ENCODE results near the gene GPAT2. TPM values are rescaled to one million over a fixed set of nuclear protein-coding genes. Genes with fewer than 3 reads are reported as not detected.

Gene GPAT2
- total and polyA plus RNA-seq, 2 of the 8 experiments (the other 6 are each of a cell fraction or from before 2014, with no cell fraction given) = 0.26 to 0.63 TPM

- TF ChIP-seq CHD7 (IDR thresholded peaks at IDR 0.05; ENCODE audit: insufficient replicate concordance, low read length) (no peak), GABPA (IDR thresholded peaks at IDR 0.05; ENCODE audit: borderline replicate concordance, insufficient read depth, low read length) (no peak), RXRA (IDR thresholded peaks at IDR 0.05; ENCODE audit: insufficient read depth, low read depth, low read length) (no peak), JUN (IDR thresholded peaks at IDR 0.05; ENCODE audit: low read depth, low read length) (no peak), NANOG (IDR thresholded peaks at IDR 0.05; ENCODE audit: insufficient read depth, low read depth, low read length, poor library complexity, severe bottlenecking) (no peak), EGR1 (IDR thresholded peaks at IDR 0.05; ENCODE audit: borderline replicate concordance, low read depth, low read length) (no peak), POLR2A (IDR thresholded peaks at IDR 0.05; ENCODE audit: control extremely low read depth in 1 of 2, low read depth in 2 of 2, low read length in 2 of 2) (no peak), CHD2 (IDR thresholded peaks at IDR 0.05; ENCODE audit: low read length) (no peak), TAF7 (optimal IDR thresholded peaks at IDR 0.05; ENCODE audit: borderline replicate concordance, low read depth, low read length) (no peak), KDM1A (IDR thresholded peaks at IDR 0.05; ENCODE audit: borderline replicate concordance, low read length) (no peak), HDAC6 (IDR thresholded peaks at IDR 0.05; ENCODE audit: low read depth, low read length) (no peak), SUZ12 (IDR thresholded peaks at IDR 0.05; ENCODE audit: low read length) (no peak), YY1 (IDR thresholded peaks at IDR 0.05; ENCODE audit: low read depth, low read length) (no peak)
Observed at GRCh38 chr2:96072746-96073145, 38.0 kb upstream of the GPAT2 start (continued).
